ENCODE results near the gene MT1HL1. TPM values are rescaled to one million over a fixed set of nuclear protein-coding genes. Genes with fewer than 3 reads are reported as not detected.
"Not testable (repeated sequence)": the region's sequence is repeated elsewhere in the genome, so short reads cannot be mapped to it uniquely, and the experiment has no call there.

MT1HL1 gene
- total RNA-seq, 1 donor from 2014 or later = not detected

DNA sequence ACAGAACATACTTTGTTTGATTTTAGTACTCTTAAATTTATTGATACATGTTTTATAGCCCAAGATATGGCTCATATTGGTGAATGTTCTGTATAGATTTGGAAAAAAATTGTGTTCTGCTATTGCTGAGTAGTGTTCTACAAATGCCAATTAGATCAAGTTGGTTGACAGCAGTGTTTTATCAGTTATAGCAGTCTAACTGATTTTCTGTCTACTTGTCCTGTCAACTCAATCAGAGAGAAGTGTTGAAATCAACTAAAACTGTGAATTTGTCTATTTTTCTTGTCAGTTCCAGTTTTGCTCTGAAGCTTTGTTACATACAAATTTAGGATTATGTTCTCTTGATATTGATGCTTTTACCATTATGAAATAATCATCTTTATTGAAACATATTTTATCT, 14.7 kb upstream of the MT1HL1 start:
- DNase-seq (ENCODE audit: extremely low read depth, low read depth, low spot score) = no peak

DNA sequence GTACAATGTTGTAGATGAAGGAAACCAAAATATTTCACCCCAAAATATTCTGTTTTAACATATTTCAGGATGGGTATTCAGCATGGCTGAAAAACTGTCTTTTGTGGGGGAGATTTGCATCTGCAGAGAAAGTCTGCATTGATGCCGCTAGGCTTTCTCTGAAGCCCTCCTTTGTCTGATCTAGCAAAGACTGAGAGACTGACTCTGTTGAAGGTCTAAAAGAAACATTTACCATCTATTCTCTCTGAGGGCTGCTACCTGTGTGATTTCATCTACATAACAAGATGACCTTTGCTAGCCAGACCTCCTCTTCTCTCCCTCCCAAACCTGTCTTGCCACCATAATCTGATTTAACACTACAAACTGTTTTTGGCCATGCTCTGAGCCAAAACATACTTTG, 12.4 kb upstream of the MT1HL1 start:
- no peak for DNase-seq (ENCODE audit: extremely low read depth, low read depth, low spot score)

DNA sequence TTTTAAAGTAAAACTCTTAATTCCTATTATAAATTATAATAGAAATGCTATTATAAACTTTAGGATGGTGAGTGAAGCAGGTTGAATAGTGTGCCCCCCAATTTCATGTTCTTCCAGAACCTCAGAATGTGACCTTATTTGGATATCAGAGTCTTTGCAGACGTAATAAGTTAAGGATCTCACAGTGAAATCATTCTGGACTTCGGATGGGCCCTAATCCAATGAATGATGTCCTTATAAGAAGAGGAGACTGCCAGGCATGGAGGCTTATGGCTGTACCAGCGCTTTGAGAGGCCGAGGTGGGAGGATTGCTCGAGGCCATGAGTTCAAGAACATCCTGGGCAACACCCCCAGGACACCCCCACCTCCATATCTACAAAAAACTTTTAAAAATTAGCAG, 9.4 kb upstream of the MT1HL1 start:
- DNase-seq (ENCODE audit: extremely low read depth, low read depth, low spot score) = no peak

DNA sequence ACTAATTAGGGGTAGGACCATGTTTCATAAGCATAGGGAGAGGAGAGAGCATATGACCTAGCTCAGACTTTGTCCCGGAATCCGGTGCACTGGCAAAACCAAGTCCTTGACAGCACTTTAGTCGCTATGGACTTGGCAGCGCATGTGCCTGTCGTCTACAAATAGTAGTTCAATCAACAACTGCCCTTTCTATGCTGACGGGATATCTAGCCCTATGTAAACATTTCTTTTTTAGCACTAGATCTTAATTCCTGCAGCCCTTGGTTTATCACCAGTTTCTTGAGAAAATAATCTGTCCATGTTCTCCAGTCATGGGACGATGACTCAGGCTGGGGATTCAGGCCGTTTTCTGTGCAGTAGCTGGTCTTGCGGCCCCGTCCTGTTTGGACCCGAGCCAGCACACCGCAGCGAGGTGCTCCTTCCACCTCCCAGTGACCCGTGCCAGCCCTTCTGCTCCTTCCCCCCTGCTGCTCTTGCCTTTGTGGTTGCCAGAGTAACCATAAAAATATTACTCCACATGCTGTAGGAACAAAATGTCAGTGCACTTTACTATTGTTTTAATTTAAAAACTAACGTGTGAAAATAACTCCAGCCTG, 8.6 kb upstream of the MT1HL1 start:
- DNase-seq (ENCODE audit: extremely low read depth, low read depth, low spot score) = no peak

DNA sequence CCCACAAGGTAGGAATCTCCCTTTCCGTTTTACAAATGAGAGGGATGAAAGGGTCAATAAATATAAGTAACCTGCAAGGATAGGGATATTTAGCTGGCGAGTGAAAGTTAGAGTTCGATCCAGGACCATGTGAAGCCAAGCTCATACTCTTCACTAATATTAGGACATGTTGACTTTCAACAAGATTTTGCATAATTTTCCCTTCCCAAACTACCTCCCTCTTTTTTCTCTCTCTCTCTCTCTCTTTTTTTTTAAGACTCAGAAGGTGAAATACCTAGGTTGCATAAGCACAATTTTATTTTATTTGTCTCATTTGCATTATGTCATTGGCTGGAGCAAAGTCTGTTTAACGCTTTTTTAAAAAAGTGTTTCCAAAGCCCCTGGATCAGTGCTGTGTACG, 8.1 kb upstream of the MT1HL1 start:
- DNase-seq (ENCODE audit: extremely low read depth, low read depth, low spot score) = no peak

DNA sequence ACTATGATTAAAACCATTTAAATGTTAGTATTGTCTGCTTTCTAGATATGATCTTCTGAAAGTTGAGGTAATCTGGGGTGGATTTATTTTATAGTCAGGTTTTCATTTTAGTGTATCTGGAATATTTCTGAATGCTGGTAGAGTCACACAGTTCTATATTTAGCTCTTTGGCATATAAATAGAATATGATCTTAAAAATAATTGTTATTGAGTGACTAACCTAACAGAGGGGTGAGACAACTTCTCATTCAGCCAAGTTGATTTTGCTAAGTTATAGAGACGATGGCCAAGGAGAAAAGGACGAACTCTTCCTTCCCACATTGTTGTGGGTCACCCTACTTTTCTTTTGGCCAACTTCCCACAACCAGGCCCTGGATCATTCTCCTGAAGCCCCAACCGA, 7.2 kb upstream of the MT1HL1 start:
- no peak for DNase-seq (ENCODE audit: extremely low read depth, low read depth, low spot score)

DNA sequence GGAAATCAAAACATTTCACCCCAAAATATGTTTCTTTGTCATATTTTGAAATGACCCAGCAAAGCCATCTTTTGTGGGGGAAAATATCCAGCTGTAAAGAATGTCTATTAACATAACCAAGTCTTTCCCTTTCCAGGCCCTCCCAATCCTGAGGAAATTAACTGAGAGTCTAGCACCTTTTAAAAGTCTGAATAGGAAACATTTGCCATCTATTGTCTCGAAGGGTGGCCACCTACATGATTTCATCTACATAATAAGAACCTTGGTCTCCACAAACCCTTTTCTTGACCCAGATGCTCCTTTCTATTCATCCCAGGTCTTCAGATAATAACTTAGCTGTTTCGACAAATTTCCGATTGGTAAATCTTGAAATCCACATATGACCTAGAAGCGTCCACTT, 5.4 kb upstream of the MT1HL1 start:
- DNase-seq (ENCODE audit: extremely low read depth, low read depth, low spot score) = no peak

DNA sequence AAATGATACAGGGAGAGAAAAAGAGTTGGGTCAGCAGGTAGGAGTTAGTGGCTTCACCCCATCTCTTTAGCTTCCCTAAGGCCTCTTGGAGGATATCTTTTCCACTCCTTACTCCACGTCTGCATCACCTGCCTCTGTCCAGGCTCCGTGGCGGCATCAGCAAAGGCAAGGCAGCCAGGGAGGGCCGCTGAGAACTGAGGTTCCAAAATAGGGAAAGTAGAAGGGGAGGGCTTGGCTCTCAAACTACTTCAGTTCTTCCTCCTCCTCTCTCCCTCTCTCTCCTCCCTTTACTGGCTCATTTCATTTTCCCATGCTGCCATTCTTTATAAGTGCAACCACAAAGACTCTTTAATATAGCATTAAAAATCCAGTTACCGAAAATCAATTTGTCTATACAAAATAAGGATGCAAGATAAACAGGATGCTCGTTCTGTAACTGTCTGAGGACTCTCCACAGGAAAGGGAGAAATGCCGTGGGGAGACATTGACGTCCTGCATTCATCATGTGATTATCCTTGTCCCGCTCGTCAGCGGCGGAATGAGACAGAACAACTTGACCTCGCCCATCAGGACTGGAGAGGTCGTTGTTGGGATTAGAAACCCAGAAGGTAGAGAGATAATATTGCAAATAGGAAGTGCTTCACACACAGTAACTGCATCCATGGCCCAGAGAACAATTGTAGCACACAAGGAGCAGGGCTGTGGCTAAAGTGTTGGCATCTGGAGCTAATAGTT, 3.1 kb upstream of the MT1HL1 start:
- no peak for DNase-seq (ENCODE audit: extremely low read depth, low read depth, low spot score)

DNA sequence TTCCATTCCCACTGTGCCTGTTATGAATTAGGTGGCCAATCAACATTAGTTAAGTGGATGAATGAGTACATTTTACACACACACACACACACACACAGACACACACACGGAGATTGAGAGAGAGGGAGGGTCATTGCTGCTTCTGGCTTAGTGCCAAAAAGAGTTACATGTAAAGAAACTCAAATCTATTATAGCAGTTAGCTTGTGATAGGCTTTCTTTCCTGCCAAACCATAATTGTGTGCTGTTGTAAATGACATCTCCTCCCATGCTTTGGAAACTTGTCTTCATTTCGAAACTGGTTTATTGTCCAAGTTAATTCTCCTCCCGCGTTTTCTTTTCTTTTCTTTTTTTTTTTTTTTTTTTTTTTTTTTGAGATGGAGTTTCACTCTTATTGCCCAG, 1.4 kb upstream of the MT1HL1 start:
- DNase-seq (ENCODE audit: extremely low read depth, low read depth, low spot score) = no peak

DNA sequence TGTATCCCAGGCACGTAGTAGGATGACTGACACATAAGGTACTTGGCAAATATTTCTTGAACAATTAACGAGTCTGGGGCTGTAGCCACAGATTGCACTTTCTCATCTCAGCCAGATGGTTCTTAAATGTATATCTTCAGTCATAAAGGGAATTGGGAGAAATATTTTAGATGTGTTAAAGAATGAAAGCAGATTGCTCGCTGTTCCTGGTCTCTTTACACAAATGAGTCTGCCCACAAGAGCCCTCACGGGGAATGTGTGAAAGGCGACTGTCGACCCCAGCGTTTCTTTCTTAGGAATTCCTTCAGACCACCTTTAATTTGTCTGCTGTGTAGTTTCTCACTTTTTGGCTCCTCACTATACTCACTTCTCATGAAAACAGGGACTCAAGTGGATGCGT, 725 bp downstream of the MT1HL1 start:
- DNase-seq (ENCODE audit: extremely low read depth, low read depth, low spot score) = no peak

DNA sequence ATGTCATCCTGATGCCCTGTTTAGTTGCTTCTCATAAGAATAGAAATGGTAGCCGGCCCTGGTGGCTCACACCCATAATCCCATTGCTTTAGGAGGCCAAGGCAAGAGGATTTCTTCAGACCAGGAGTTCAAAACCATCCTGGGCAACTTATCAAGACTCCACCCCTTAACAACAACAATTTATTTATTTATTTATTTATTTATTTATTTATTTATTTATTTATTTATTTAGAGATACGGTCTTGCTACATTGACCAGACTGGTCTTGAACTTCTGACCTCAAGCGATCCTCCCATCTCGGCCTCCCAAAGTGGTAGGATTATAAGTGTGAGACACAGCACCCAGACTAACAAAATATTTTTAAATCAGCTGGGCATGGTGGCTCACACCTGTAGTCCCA, 4.0 kb downstream of the MT1HL1 start:
- DNase-seq (ENCODE audit: extremely low read depth, low read depth, low spot score) = no peak

DNA sequence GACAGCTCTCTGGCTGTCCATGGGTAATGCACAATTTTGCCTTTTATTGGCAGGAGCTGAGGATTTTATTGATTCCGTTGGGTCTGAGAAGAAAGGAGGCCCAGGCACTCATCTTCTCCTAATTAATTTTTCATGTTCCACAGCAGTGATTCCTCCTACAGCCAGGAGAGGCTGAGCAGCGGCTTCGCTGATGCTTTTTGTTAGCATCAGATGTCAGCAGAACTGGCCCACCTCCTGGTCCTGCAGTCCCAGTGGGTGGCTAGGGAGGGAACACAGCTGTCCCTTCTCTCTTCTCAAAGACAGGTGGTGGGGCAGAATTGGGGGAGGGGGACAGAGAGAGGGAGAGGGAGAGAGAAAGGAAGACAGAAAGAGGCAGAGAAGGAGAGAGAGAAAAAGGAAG, 5.7 kb downstream of the MT1HL1 start:
- DNase-seq (ENCODE audit: extremely low read depth, low read depth, low spot score) = no peak

DNA sequence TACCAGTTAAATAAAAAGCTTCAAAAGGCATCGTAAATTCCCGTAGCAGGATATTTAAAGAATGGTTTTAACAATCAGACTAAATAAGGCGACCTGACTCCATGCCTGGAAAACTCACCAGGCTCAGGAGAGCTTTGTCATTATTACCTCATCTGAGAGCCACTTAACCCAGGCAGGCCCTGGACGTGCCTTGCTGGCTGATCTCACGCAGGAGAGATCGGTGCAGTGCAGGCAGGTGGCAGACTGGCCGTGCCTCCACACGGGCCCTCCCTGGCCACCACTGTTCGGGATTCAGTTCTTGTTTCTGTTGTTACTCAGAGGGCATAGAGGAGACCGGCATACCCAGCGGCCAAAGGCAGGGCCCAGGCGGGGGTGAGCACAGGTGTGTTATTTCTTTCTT, 6.4 kb downstream of the MT1HL1 start:
- no peak for DNase-seq (ENCODE audit: extremely low read depth, low read depth, low spot score)

DNA sequence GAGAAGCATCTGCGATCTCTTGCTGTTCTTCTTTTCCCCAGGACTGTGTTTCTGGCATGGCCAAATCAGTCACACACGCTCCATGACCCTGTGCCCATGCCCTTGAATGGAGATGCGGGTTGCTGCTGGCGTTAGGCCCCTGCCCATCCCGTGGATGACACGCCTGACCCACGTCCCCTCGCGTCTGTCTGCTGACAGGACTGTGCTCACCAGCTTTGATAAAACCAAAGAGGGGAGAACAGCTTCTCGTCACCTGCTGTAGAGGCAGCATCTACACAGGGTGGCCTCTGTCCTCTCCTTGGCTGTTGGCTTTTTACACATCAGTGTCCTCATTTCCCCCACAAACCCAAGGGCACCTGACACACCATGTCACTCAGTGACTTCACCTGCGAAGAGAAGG, 6.9 kb downstream of the MT1HL1 start:
- DNase-seq (ENCODE audit: extremely low read depth, low read depth, low spot score) = no peak

DNA sequence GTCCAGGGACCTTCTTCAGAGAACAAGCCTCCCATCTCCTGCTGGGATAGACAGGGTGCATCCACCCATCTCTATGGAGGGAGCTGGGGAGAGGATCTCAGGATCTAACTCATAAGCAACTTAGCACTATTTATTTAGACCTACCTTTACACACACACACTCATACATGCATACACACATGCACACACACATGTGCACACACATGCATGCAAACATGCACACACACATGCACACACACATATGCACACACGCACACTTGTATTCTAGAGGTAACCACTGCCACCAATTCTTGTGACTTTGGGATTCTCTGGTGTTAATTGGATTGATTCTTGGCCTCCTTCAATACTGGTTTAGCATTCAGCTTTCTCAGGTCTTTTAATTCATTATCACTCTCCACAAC, 9.8 kb downstream of the MT1HL1 start:
- no peak for DNase-seq (ENCODE audit: extremely low read depth, low read depth, low spot score)

DNA sequence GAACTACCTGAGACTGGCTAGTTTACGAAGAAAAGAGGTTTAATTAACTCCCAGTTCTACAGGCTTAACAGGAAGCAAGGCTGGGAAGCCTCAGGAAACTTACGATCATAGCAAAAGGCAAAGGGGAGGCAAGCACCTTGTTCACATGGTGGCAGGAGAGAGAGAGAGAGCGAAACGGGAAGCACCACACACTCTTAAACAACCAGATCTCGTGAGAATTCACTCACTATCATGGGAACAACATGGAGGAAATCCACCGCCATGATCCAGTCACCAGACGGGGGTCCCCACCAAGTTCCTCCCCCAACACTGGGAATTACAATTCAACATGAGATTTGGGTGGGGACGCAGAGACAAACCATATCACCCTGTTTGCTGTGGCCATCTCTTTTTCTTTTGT, 11.8 kb downstream of the MT1HL1 start:
- DNase-seq (ENCODE audit: extremely low read depth, low read depth, low spot score) = no peak

DNA sequence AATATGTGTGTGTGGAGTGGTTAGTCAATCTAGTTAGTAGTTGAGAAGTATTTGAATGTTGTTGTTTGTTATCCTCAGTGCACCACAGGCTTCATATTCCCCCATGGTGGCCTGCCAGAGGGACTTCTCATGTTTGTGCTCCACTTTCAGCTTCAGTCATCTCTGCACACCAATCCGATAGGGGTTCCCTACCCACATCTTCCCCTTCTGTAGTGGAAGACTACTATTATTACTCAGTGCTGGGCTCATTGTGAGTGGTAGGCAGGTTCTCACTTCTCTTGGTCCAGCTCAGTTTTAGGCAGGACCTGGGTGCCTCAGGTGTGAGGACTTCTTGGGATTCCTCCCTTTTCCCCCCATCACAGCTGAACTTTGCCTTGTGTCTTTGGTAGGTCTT, 14.2 kb downstream of the MT1HL1 start:
- no peak for DNase-seq (ENCODE audit: extremely low read depth, low read depth, low spot score)

DNA sequence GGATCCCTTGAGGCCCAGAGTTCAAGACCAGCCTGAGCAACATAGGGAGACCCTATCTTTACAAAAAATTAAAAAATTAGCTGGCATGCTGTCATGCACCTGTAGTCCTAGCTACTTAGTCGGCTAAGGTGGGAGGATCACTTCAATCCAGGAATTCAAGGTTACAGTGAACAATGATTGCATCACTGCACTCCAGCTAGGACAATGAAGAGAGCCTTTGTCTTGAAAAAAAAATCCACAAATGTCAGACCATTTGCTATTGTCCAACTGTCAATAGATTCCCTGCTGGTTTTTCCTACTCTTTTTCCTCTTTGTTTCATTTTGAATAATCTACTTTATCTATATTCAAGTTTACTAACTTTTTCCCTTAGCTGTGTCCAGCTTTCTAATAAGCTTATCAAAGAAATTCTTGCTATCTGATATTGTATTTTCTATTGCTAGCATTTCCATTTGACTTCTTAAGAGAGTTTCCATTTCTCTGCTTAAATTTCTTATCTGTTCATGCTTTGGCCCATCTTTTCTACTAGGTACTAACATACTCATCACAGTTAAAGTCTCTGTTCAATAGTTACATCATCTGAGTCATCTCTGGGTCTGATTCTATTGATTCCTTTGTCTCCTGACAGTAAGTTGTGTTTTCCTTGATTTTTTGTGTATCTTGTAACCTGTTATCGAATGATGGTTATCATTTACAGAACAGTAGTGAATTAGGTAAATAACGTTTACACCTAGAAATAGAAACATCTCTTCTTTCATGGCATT, 14.8 kb downstream of the MT1HL1 start:
- DNase-seq (ENCODE audit: extremely low read depth, low read depth, low spot score) = no peak

DNA sequence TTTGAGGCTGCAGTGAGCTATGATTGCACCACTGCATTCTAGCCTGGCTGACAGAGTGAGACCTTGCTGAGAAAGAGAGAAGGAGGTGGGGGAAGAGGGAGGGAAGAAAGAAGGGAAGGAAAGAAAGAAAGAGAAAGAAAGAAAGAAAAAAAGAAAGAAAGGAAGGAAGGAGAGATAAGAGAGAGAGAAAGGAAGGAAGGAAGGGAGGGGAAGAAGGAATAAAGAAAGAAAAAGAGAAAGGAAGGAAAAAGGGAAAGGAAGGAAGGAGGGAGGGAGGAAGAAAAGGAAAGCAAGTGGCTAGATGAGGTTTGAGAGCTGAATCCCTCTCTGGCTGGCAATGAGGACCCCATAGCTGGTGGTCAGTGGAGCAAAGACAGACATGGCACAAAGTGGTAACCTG, 20.4 kb downstream of the MT1HL1 start:
- DNase-seq (ENCODE audit: extremely low read depth, low read depth, low spot score) = no peak

DNA sequence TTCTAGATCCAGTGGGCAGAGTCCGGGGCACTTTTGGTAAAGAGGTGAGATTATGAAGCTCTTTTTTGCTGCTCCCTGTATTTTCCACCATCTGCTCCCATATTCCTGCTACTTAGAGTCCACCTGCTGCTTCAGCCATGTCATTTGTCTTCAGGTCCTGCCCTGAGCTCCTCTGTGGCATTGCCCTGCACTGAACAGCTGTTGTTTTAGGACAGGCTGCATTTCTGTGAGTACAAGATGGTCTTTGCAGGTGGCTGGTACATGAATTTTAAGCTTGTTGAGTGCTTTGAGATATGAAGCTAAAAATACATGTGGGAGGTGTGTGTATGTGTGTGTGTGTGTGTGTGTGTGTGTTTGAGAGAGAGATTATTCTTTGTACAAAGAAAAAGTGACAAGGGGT, 21.9 kb downstream of the MT1HL1 start:
- no peak for DNase-seq (ENCODE audit: extremely low read depth, low read depth, low spot score)

DNA sequence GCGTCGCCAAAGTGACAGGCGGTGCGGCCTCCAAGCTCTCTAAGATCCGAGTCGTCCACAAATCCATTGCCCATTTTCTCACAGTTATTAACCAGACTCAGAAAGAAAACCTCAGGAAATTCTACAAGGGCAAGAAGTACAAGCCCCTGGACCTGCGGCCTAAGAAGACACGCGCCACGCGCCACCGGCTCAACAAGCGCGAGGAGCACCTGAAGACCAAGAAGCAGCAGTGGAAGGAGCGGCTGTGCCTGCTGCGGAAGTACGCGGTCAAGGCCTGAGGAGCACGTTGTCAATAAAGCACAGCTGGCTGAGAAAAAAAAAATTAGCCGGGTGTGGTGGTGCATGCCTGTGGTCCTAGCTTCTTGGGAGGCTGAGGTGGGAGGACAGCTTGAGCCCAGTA, 22.8 kb downstream of the MT1HL1 start:
- not testable (repeated sequence) for DNase-seq (ENCODE audit: extremely low read depth, low read depth, low spot score)

DNA sequence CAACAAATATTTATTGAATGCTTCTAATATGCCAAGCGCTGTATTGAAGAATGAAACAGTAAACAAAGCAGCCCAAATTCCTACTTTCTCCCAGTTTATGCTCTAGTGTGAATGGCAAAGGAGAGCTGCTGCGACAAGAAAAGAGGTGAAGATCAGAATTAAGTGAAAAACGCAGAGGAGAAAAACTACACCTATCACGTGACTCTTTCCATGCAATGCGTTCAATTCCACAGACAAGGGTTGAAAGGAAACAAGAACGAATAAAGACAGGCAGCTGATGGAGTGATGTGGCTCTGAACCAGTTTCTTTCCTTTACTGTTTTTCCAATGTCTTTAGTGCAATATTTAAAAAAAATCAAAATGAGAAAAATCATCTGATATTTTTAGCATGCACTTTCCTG, 23.6 kb downstream of the MT1HL1 start:
- DNase-seq (ENCODE audit: extremely low read depth, low read depth, low spot score) = no peak

Measured in glomerular endothelial cell (primary cell).